CD4-positive, alpha-beta T cell treated with Interleukin-6 at 100 ng/mL for 8 hours (primary cell): ENCODE data around the gene KASH5.

Source experiments
- DNase-seq: peaks from one replicate; pipeline ENCODE4 v3.0.0-alpha.2; 2020; ENCODE audit warnings: mixed read lengths, low spot score

The KASH5 gene, protein sequence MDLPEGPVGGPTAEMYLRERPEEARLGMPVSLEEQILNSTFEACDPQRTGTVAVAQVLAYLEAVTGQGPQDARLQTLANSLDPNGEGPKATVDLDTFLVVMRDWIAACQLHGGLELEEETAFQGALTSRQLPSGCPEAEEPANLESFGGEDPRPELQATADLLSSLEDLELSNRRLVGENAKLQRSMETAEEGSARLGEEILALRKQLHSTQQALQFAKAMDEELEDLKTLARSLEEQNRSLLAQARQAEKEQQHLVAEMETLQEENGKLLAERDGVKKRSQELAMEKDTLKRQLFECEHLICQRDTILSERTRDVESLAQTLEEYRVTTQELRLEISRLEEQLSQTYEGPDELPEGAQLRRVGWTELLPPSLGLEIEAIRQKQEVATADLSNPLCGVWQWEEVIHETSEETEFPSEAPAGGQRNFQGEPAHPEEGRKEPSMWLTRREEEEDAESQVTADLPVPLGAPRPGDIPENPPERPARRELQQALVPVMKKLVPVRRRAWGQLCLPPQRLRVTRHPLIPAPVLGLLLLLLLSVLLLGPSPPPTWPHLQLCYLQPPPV

DNA sequence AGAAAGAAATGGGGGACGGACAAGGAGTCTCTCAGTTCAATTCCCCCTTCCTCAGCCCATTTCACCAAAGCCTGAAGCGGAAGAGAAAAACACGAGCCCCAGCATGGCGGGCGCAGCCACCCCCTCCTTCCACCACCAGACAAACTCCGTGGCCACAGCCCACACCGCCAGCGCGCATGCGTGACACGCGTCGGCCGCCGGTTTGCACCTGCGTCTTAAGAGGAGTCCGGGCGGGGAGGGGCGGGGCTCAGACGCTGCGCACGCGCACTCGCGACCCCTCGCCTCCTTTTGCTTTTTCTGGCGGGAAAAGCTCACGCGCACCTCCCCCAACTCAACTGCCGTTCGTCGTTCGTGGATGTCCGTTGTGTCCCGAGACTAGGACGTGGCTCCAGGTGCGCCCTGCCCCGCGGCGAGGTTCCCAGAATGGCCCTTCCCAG, at the start of gene KASH5:
KASH5 (plus strand) TSS at position 314 of the 437 bp plus-strand sequence. CDS start 2,635 bp downstream, outside the sequence.
- DNase-seq, result peak; percentile 74

GRCh38 chr19:49338691-49339300, 49.3 kb upstream of the KASH5 start:
- no peak for DNase-seq

GRCh38 chr19:49339301-49340068, 48.6 kb upstream of the KASH5 start:
- DNase-seq, result no peak

GRCh38 chr19:49340069-49340864, 47.8 kb upstream of the KASH5 start:
- no peak for DNase-seq

DNA sequence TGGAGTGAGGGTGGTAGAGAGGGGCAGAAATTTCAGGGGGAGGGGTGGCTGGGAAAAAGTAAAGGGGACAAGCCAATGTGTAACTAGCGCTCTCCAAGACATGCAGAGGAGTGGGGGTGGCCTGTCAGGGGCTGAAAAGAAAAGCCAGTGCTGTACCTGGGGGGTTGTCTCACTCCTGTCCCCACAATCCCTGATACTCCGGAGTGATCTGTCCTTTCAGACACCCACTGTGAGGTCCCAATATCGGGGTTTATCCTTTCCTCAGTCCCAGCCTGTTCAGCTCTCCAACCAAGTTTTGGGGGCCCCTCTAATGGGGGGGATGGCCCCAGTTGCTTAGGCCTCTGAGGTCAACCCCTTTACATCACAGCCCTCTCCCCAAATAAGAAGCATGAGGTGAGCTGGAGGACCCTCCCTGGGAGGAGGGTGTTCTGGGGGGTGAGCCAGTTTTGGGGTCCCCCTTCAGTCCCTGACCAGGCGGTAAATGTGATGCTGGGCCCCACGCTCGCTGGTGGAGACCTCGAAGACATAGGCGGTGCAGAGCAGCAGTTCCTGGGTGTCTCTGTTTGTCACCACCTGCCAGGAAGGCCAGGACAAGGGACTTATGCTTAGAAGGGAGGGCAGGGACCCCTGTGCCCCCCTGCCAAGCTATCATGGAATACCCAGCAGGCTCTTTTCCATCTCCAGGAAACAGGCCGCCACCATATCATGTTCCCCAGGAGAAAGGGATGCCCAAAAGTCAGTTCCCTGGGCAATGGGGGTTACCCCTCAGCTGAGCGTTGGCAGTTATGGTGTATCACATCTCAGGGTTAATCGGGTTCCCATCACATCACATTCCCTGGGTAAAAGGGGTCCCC, 47.0 kb upstream of the KASH5 start:
- no peak for DNase-seq

DNA sequence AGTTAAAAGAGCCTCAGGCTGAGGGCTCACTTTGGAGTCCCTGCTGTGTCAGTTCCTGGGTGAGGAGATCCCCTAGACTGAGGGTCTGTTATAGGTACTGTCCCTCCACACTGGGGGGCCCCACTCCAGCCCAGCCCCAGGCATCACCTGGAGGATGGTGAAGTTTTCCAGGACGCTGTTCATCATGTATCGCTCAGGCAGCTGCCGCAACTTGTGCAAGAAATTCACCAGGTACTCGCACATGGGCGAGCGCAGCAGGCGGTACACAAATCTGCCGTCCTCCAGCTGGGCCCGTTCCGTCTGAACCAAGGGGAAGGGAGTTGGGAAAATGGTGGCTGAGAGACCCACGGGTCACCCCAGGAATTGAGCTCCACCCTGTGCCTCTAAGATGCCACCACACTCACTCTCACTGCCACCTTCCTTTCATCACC, 45.7 kb upstream of the KASH5 start:
- DNase-seq, result no peak

GRCh38 chr19:49343123-49343522, 44.9 kb upstream of the KASH5 start:
- no peak for DNase-seq

DNA sequence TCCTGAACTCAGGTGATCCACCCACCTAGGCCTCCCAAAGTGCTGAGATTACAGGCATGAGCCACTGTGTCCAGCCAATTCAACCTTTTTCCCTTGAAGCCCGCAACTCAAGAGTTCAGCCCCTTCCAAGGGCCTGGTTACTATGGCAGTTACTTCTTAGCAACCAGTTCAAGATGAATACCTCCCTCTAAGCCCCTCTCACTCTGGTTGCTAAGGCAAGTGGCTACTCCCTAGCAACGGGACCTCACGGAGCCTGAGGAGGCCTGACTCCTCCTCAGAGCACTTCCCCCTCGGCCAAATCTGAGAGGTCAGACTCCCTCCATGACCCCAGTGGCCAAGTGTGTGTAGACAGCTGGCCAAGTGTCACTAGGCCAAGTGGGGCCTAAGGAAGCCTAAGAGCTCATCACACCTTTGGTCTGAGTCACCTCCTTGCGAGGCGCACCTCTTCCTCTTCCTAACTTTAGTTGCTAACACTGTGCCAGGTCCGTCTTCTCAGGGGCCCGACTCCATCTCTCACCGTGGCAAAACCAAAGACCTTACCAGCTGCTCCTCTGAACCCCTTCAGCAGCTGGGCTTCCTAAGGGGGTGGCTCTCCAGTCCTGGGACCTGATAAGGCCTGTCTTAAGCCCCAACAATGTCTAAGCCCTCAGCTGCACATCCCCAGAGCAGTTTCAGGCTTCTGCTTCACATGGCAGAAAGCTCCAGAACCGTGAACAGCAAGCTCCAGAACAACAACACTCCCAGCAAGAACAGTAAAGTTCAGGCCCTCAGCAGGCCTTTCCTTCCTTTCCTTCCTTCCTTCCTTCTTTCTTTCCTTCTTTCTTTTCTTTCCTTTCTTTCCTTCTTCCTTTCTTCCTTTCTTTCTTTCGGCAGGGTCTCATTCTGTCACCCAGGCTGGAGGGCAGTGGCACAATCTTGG, 43.3 kb upstream of the KASH5 start:
- no peak for DNase-seq

GRCh38 chr19:49347191-49347590, 40.9 kb upstream of the KASH5 start:
- no peak for DNase-seq

GRCh38 chr19:49347835-49348234, 40.2 kb upstream of the KASH5 start:
- no peak for DNase-seq

- DNase-seq, result no peak
Observed at GRCh38 chr19:49348305-49349189, 39.5 kb upstream of the KASH5 start.

DNA sequence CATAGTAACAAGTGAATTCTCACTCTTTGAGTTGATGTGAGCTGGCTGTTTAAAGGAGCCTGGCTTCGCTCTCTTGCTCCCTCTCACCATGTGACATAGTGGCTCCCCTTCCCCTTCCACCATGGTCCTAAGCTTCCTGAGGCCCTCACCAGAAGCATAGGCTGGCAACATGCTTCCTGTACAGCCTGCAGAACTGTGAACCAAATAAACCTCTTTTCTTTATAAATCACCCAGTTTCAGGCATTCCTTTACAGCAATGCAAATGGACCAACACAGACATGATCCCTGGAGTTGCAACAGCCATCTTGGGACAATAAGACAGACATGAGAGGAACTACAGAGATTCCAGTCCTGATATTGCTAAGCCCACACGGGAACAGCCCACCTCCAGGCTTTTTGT, 38.5 kb upstream of the KASH5 start:
- no peak for DNase-seq

GRCh38 chr19:49355909-49356353, 32.1 kb upstream of the KASH5 start:
- no peak for DNase-seq

DNA sequence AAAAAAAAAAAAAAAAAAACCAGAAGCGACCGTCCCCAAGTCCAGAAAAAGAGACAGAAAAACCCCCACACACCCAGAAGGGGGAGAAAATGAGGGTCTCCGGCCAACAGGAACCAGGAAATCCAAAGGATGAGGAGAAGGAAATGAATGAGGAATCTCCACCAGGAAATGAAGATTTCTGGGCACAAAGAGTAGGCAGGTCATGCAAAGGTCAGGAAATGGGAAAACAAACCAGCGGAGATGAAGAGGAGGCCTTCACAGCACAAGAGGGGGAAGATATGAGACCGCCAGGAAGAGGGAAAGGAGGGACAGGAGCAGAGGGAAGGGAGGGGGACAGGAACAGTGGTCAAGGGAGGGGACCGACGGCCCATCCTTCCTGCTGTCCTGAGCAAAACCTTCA, 31.7 kb upstream of the KASH5 start:
- no peak for DNase-seq

- no peak for DNase-seq
Observed at GRCh38 chr19:49357186-49357585, 30.9 kb upstream of the KASH5 start.

GRCh38 chr19:49359851-49360820, 27.9 kb upstream of the KASH5 start:
- no peak for DNase-seq

- DNase-seq, result no peak
Observed at GRCh38 chr19:49361438-49362047, 26.5 kb upstream of the KASH5 start.
